GM21723 (cell line): Measurements from ENCODE around the gene VWA5B1.

Source experiments
- ATAC-seq: cut with Tn5 transposase; IDR thresholded peaks from one replicate; pipeline ENCODE4 v1.9.1; 2021; ENCODE audit warnings: mild to moderate bottlenecking, moderate library complexity; ENCODE audit not compliant: unreplicated experiment

The VWA5B1 gene

GRCh38 chr1:20320704-20321103, 30.0 kb downstream of the VWA5B1 start:
- ATAC-seq, result no peak

- no peak for ATAC-seq
These were observed 30.9 kb downstream of the VWA5B1 start for GRCh38 chr1:20321573-20321972.

GRCh38 chr1:20322081-20322824, 31.6 kb downstream of the VWA5B1 start:
- peak; percentile 92 for ATAC-seq

GRCh38 chr1:20322825-20323612, 32.3 kb downstream of the VWA5B1 start:
- ATAC-seq, result no peak

DNA sequence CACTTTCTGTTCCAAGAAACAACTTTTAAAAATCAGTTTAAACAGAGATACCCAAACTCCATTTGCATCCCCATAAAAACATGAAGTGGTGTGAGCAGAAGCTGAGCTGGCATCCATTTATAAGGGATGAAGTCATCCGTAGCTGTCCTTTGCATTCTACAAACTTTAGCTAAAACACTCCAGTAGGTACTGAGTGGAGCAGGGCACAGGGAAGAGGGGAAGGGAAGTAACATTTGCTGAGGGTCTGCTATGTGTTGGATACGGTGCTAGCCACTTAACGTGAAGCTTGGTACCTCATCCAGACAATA, 32.9 kb downstream of the VWA5B1 start:
- ATAC-seq, result no peak

GRCh38 chr1:20324704-20325406, 34.2 kb downstream of the VWA5B1 start:
- ATAC-seq, result no peak

DNA sequence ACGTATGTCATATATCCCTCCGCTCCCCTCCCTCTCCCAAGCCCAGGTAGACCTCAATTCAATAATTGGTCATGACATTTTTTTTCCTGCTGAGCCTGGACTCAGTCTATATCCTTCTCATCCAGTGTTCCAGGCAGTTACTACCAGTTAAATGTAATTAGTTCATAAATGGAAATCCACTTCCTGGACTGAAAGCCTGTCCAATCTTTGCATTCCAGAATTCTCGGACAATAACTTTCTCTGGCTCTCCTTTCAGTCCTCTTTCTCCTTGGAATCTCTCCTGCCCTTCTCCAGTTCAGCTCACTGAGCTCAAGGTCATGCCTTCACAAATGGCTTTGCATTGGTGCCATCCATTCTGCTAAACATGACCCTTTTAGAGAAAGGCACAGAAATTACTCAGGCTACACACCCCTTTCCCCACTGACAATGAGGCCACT, 34.8 kb downstream of the VWA5B1 start:
- no peak for ATAC-seq

GRCh38 chr1:20325844-20326420, 35.3 kb downstream of the VWA5B1 start:
- ATAC-seq, result no peak

GRCh38 chr1:20327467-20327866, 36.8 kb downstream of the VWA5B1 start:
- ATAC-seq, result no peak

- no peak for ATAC-seq
These were observed 37.5 kb downstream of the VWA5B1 start for GRCh38 chr1:20328201-20328600.

- ATAC-seq, result no peak
These were observed 39.3 kb downstream of the VWA5B1 start for GRCh38 chr1:20329793-20330542.

DNA sequence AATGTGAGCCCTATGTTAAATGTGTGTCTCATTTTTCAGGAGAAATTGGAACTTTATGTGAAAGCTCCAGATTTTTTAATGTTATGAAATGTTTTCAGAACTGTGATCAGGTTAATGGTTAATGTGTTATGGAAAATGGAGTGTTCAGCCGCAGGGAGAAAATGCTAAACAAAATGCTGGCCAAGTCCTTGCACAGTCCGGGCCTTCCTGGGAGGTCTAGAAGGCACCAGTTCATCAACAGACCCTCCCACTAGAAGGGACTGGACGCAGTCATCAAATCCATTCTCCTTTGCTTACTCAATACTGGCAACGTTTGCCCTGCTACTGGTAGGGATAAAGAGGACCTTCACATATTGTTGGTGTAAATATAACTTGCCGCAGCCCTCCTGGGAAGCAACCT, 43.4 kb downstream of the VWA5B1 start:
- ATAC-seq, result no peak

DNA sequence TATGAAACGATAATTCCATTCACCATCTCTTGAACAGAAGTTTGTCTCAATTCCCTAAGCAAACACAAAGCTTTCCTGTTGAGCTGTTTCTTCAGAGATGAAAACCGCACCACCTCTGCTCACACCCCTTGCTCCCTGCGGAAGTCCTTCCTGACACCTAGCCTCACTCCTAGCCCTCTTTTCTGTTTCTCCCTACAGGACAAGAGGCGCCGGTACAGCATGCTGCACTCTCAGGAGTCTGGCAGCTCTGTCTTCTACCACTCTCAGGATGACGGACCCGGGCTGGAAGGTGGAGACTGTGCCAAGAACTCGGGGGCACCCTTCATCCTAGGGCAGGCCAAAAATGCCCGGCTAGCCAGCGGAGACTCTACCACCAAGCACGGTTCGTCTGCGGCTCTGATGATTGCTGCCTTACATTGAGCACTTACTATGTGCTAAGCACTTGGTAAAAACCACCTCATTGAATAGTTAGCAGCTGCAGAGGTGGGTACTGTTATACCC, 45.5 kb downstream of the VWA5B1 start:
- no peak for ATAC-seq

GRCh38 chr1:20337581-20337980, 46.9 kb downstream of the VWA5B1 start:
- ATAC-seq, result no peak

DNA sequence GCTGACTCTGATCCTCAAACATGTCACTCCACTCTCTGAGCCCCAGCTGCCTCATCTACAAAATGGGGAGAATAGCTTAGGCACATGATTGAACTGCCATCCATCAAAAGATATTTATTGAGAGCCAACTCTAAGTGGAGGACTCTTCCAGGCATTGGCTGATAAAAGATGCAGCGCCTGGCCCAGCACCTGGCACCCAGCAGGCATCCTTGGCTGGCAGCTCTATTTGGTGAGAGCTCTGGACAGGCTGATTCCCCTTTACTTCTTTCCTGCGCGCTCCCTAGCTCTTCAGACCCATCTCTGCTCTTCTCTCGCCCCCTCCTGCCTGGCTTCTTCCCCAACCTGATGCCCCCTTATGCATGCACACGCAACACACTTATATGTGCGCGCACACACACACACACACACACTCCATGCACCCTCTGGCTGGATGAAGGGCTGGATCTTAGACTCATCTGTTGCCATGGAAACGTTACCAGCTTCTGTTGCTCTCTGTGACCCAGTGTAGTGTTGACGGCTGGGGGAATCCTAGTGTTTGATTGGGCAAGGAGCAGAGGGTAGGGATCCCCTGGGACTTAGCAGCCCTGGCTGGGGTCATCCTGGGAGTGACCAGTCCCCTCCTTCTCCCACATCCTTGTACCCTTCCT, 49.3 kb downstream of the VWA5B1 start:
- ATAC-seq, result no peak

GRCh38 chr1:20342294-20343148, 51.8 kb downstream of the VWA5B1 start:
- ATAC-seq, result no peak

- ATAC-seq, result no peak
These were observed 52.7 kb downstream of the VWA5B1 start for GRCh38 chr1:20343149-20343937.

DNA sequence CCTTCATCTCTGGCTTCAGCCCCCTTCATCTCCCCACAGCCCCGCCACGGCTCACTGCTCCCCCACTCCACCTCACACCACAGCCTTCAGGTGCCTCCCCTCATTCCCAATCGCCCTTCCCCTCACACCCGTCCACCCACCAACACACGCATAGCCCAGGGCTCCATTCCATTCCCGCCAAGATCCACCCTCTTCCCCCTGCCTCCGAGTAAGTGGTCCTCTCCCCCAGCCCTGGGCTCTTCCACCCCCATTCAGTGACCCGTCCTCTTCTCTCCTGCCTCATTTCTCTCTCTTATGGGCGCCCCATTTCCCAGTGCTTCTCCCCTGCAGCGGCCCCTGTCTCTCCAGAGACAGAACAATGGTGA, 53.2 kb downstream of the VWA5B1 start:
- no peak for ATAC-seq
